Tibial nerve (tissue), 3 donors: ENCODE results near the gene PRKAR1B.

ENCODE experiments used
- CTCF ChIP-seq, 5 experiments: fragments of 200-600 bp in 3 of 5; fragments of 450-650 bp in 2 of 5; sonication (generic) in 3 of 5; IDR thresholded peaks; one replicate each; pipeline ENCODE4 v1.5.1; 2016 to 2019; ENCODE audit warnings: antibody characterized with exemption in 5 of 5, mild to moderate bottlenecking in 3 of 5, moderate library complexity in 2 of 5
- POLR2A ChIP-seq, 2 donors: fragments of 450-650 bp; IDR thresholded peaks; one replicate each; pipeline ENCODE4 v1.6.1; 2017; ENCODE audit warnings: antibody characterized with exemption in 2 of 2, mild to moderate bottlenecking in 2 of 2, moderate library complexity in 2 of 2

GRCh38 chr7:727806-728460, 852 bp upstream of the PRKAR1B start:
- TF ChIP-seq CTCF (IDR thresholded peaks at IDR 0.05), result no peak
- TF ChIP-seq POLR2A (IDR thresholded peaks at IDR 0.05), result no peak
